K562 treated with DMSO at 1 percent for 12 hours (cell line): ENCODE measurements around the gene GAL3ST2. TPM values are rescaled to one million over a fixed set of nuclear protein-coding genes. Genes with fewer than 3 reads are reported as not detected.

ENCODE experiments used
- total RNA-seq: library from RNA; unstranded; fragments of 300-600 nt; gene quantifications from 2 replicates; pipeline ENCODE4 v1.2.3, GENCODE V29; 2022; ENCODE audit not compliant: insufficient read depth

The GAL3ST2 gene
- not detected in 2 replicates for total RNA-seq

DNA sequence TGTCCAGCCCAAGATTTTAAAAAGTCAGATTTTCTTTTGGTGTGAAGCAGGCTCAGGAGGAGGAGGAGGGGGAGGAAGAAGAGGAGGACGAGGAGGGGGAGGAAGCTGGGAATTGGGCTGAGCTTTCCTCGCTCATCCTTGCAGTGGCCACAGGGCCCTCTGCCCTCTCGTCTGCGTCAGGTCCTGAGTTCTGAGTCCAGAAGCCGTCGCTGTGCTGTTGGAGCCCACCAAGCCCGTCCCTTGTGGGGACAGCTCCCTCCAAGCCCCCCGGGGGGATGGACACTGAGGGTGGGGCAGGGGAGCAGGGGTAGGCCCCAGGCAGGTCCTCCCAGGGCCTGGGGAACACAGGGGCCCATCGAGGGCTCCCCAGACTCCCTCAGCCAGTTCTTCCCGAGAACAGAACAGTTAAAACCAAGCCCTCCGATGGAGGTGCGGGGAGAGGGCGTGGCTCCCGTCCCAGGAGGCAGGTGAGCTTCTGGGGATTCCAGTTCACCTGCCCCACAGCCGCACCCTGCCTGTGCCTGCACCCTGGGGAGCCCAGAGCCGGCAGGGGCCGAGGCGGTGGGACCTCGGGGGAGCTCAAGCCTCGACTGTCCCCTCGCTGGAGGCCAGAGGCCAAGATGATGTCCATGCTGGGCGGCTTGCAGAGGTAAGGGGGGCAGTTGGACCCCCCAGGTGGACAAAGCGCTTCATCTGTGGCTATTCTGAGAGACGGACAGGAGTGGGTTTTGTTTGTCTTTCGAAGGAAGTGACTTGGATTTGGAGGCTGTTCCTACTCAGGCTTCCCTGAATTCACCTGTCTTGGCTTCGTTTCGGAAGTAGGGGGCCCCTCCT is at the start of gene GAL3ST2:
Gene GAL3ST2 (plus strand): TSS at position 487 of the 834 bp plus-strand sequence. CDS start 134 bp downstream, at position 621.

DNA sequence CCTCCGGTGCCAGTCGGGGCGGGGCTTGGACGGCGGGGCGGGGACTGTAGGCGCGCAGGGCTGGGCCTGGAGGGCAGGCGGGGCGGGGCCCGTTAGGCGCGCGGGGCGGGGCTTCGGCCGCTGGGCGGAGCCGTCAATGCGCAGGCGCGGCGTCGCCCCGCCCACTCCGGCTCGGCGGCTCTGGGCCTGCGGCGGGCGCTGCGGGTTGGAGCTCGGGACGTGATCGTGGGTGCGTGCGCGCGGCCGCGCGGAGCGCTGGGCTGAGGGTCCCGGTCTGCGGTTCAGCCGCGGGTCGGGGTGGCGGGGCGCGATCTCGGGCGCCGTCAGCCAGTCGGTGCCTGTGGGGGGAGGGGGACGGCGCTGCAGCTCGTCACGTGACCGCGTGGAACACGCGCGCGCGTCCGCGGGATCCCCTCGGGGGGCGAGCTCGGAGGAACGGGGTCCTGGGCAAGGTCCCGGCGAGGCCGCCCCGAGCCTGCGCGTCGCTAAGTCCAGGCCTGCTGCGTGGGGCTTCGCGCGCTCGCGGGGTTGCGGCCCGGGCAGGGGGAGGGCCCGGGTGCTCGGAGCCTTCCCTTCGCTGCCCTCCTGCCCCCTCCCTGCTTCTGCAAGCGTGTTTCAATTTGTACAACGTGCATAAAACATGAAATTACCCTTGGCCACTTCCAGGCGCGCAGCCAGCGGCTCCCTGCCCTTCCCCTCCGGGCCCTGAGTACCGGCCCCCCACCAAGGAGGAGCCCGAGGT is 42.0 kb upstream of the GAL3ST2 start, which contains the start of gene D2HGDH:
Gene D2HGDH (plus strand): TSS at position 164 of the 742 bp plus-strand sequence. CDS start 595 bp downstream, outside the sequence.

DNA sequence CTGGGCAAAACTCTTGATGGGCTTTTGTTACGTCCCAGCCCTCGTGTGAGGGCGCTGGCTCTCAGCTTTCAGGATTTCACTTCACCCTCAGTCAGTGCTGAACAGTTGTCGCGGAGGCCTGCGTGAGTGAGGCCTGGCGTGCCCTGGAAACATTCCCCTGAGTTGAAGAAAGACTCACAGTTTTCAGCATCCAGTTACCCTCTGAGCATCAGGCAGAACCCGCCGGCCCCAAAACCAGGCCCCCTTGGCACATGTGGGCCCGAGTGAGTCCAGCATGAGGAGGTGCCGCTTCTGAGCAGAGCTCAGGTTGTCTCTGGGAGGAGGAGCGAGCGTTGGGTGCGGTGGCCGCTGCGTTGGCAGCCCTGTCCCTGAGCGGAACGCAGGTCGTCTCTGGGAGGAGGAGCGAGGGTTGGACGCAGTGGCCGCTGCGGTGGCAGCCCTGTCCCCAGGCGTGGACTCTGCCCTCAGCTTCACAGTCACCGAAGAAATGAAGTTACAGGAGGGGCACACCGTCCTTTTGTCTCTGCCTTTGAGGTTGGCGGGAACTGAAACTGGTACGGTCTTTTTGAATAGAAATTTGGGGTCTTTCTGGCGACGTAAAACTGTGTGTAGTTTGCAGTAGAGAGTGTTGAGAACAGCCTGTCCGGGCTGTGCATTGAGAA is 32.2 kb downstream of the GAL3ST2 start, which contains the start of gene NEU4:
Gene NEU4 (plus strand): TSS at position 473 of the 662 bp plus-strand sequence. CDS start 5,292 bp downstream, outside the sequence.

Other genes with a start within 250 kb of the GAL3ST2 start
- gene BOK, start 218.1 kb upstream of the GAL3ST2 start, total RNA-seq = 2.0 and 2.1 TPM in 2 replicates
- gene THAP4, start 139.7 kb upstream of the GAL3ST2 start, total RNA-seq = 34.7 and 35.5 TPM in 2 replicates
- gene ATG4B, start 139.1 kb upstream of the GAL3ST2 start, total RNA-seq = 54.4 and 62.5 TPM in 2 replicates
- 99.0 and 131 TPM in 2 replicates for gene DTYMK, start 90.0 kb upstream of the GAL3ST2 start, total RNA-seq
- 9.3 and 22.2 TPM in 2 replicates for gene ING5, start 74.8 kb upstream of the GAL3ST2 start, total RNA-seq
- 7.8 and 12.0 TPM in 2 replicates for gene D2HGDH, start 42.2 kb upstream of the GAL3ST2 start, total RNA-seq
- 0.56 and 1.8 TPM in 2 replicates for gene NEU4, start 32.4 kb downstream of the GAL3ST2 start, total RNA-seq
- not detected in 2 replicates for gene PDCD1, start 82.1 kb downstream of the GAL3ST2 start, total RNA-seq
- not detected in 2 replicates for gene RTP5, start 92.9 kb downstream of the GAL3ST2 start, total RNA-seq